ENCODE results near the gene DEF6. TPM values are rescaled to one million over a fixed set of nuclear protein-coding genes. Genes with fewer than 3 reads are reported as not detected.
A peak's percentile ranks its signal among the peaks of the same experiment; 100 is the strongest.
"Not testable (repeated sequence)": the region's sequence is repeated elsewhere in the genome, so short reads cannot be mapped to it uniquely, and the experiment has no call there.

DEF6 gene
- total RNA-seq, 1 donor from 2014 or later, result 2.2 TPM

DNA sequence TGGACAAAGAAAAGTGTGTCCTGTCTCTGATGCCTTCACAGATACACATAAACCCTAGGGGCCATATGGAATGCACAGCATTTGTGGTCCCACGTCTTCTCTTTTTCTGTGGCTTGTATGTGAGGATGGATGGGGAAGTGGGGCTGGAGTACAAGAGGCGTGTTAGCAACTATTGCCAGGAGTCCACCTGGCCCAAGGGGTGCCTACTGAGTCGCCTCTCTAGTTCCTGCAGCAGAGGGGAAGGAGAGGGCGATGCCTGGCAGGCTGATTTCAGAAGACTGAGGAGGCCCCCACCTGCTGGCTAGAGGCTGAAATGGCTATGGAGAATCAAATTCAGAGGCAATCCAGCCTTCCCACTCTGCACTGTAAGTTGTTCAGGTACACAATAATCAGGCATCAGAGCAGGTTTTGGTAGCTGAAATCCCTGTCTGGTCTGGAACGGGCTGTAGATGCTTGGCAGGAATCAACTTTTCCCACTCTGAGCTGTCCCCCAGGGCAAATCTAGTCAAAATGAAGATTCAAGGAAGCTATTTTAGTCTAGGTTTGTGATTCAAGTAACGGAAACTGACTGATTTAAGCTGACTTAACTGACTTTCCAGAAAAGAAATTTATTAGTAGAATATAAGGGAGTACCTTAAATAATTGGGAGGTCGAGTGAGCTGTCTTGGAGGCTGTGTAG is 29.9 kb downstream of the DEF6 start:
- H3K9ac ChIP-seq (ENCODE audit: low read length), result no peak overlapping the region
- H3K36me3 Mint-ChIP-seq (ENCODE audit: low read depth, unreplicated experiment), result peaks cover 3% of the 10 kb centered on the region
- no peaks in the 10 kb centered on the region for H3K4me1 Mint-ChIP-seq (ENCODE audit: low read depth, unreplicated experiment)
- H3K9me3 ChIP-seq (ENCODE audit: insufficient read depth, low read depth, low read length), result peaks cover 3% of the 10 kb centered on the region
- DNase-seq (ENCODE audit: low read depth), result no peak
- H3K4me3 Mint-ChIP-seq (ENCODE audit: unreplicated experiment), result no peak overlapping the region
- no peaks in the 10 kb centered on the region for H4K20me1 ChIP-seq (ENCODE audit: insufficient read depth, low read length)
- H3K4me3 ChIP-seq (ENCODE audit: insufficient read depth, low read depth, low read length), result no peak overlapping the region
- no peaks in the 10 kb centered on the region for H3K9me3 Mint-ChIP-seq (ENCODE audit: unreplicated experiment)
- H3K27ac Mint-ChIP-seq (ENCODE audit: unreplicated experiment), result no peak overlapping the region
- no peak overlapping the region for H3K4me2 ChIP-seq (ENCODE audit: low read length)
- H3K27ac ChIP-seq (ENCODE audit: low read depth, low read length), result no peak overlapping the region
- no peaks in the 10 kb centered on the region for H3K27me3 ChIP-seq (ENCODE audit: insufficient read depth, low read length)
- no peaks in the 10 kb centered on the region for H3K4me1 ChIP-seq (ENCODE audit: insufficient read depth, low read length)
- no peak for TF ChIP-seq EZH2 (IDR thresholded peaks at IDR 0.05; ENCODE audit: insufficient read depth, low read length)
- TF ChIP-seq, protein P1, sequence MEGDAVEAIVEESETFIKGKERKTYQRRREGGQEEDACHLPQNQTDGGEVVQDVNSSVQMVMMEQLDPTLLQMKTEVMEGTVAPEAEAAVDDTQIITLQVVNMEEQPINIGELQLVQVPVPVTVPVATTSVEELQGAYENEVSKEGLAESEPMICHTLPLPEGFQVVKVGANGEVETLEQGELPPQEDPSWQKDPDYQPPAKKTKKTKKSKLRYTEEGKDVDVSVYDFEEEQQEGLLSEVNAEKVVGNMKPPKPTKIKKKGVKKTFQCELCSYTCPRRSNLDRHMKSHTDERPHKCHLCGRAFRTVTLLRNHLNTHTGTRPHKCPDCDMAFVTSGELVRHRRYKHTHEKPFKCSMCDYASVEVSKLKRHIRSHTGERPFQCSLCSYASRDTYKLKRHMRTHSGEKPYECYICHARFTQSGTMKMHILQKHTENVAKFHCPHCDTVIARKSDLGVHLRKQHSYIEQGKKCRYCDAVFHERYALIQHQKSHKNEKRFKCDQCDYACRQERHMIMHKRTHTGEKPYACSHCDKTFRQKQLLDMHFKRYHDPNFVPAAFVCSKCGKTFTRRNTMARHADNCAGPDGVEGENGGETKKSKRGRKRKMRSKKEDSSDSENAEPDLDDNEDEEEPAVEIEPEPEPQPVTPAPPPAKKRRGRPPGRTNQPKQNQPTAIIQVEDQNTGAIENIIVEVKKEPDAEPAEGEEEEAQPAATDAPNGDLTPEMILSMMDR (IDR thresholded peaks at IDR 0.05; ENCODE audit: insufficient read depth, low read depth, low read length), result peak; percentile 55
- H3K79me2 ChIP-seq (ENCODE audit: insufficient read depth, low read length), result no peaks in the 10 kb centered on the region
- peaks cover 5% of the 10 kb centered on the region for H3K27me3 Mint-ChIP-seq (ENCODE audit: low read depth, unreplicated experiment)
- FAIRE-seq, result no peak
- H3K36me3 ChIP-seq (ENCODE audit: insufficient read depth, low read length), result no peaks in the 10 kb centered on the region
- H2AFZ ChIP-seq (ENCODE audit: low read depth, low read length), result no peak overlapping the region

DNA sequence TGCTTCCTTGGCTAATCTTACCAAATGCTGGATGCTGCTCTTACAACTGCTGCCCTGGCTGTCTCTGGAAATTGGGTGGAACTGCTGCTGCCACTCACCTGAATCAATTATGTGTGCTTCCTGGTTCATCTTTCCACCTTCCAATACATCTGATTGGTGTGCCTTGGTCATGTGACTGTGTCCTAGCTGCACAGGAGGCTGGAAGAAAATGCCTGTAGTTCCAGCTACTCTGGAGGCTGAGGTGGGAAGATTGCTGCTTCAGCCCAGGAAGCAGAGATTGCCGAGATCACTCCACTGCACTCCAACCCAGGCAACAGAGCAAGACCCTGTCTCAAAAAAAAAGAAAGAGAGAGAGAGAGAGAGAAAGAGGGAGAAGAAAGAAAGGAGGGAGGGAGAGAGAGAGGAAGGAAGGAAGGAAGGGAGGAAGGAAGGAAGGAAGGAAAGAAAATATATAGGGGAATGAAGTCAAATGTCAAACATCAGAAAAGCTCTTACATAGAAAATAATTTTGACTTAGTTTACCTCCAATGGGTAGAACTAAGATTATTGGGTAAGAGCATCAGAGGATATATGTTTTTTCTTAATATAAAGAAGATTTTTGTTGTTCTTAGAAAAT is 30.6 kb downstream of the DEF6 start:
- Histone ChIP-seq H3K27me3 (ENCODE audit: insufficient read depth, low read length) (no peaks in the 10 kb centered on the region), H3K36me3 (ENCODE audit: insufficient read depth, low read length) (no peaks in the 10 kb centered on the region), H3K4me1 (ENCODE audit: insufficient read depth, low read length) (no peaks in the 10 kb centered on the region), H3K4me2 (ENCODE audit: low read length) (no peak overlapping the region), H2AFZ (ENCODE audit: low read depth, low read length) (no peak overlapping the region), H4K20me1 (ENCODE audit: insufficient read depth, low read length) (no peaks in the 10 kb centered on the region), H3K9me3 (ENCODE audit: insufficient read depth, low read depth, low read length) (peaks cover 3% of the 10 kb centered on the region), H3K27ac (ENCODE audit: low read depth, low read length) (no peak overlapping the region), H3K9ac (ENCODE audit: low read length) (no peak overlapping the region), H3K4me3 (ENCODE audit: insufficient read depth, low read depth, low read length) (no peak overlapping the region), H3K79me2 (ENCODE audit: insufficient read depth, low read length) (no peaks in the 10 kb centered on the region)
- TF ChIP-seq, protein P1 (IDR thresholded peaks at IDR 0.05; ENCODE audit: insufficient read depth, low read depth, low read length), result no peak
- TF ChIP-seq EZH2 (IDR thresholded peaks at IDR 0.05; ENCODE audit: insufficient read depth, low read length), result no peak
- H3K4me3 Mint-ChIP-seq (ENCODE audit: unreplicated experiment), result no peak overlapping the region
- no peak overlapping the region for H3K27ac Mint-ChIP-seq (ENCODE audit: unreplicated experiment)
- H3K4me1 Mint-ChIP-seq (ENCODE audit: low read depth, unreplicated experiment), result no peaks in the 10 kb centered on the region
- DNase-seq (ENCODE audit: low read depth), result no peak
- no peak for FAIRE-seq
- peaks cover 4% of the 10 kb centered on the region for H3K36me3 Mint-ChIP-seq (ENCODE audit: low read depth, unreplicated experiment)
- peaks cover 3% of the 10 kb centered on the region for H3K9me3 Mint-ChIP-seq (ENCODE audit: unreplicated experiment)
- peaks cover 6% of the 10 kb centered on the region for H3K27me3 Mint-ChIP-seq (ENCODE audit: low read depth, unreplicated experiment)

DNA sequence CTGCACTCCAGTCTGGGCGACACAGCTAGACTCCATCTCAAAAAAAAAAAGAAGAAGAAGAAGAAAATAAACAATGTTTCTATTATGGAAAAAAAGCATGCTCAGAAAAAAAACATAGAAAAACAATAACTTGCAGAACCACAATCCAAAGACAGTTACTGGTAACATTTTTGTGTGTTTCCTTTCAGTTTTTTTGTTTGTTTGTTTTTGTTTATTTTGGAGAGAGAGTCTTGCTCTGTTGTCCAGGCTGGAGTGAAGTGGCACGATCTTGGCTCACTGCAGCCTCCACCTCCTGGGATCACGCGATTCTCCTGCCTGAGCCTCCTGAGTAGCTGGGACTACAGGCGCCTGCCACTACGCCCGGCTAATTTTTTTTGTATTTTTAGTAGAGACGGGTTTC is 31.3 kb downstream of the DEF6 start:
- peaks cover 14% of the 10 kb centered on the region for H3K27me3 Mint-ChIP-seq (ENCODE audit: low read depth, unreplicated experiment)
- not testable (repeated sequence) for H3K79me2 ChIP-seq (ENCODE audit: insufficient read depth, low read length); H3K4me1 ChIP-seq (ENCODE audit: insufficient read depth, low read length); H3K36me3 Mint-ChIP-seq (ENCODE audit: low read depth, unreplicated experiment); H3K9me3 ChIP-seq (ENCODE audit: insufficient read depth, low read depth, low read length); DNase-seq (ENCODE audit: low read depth); H3K4me3 Mint-ChIP-seq (ENCODE audit: unreplicated experiment); H3K9me3 Mint-ChIP-seq (ENCODE audit: unreplicated experiment); H3K4me3 ChIP-seq (ENCODE audit: insufficient read depth, low read depth, low read length); H3K9ac ChIP-seq (ENCODE audit: low read length); H3K4me1 Mint-ChIP-seq (ENCODE audit: low read depth, unreplicated experiment); FAIRE-seq; H3K27me3 ChIP-seq (ENCODE audit: insufficient read depth, low read length); H3K27ac ChIP-seq (ENCODE audit: low read depth, low read length); H4K20me1 ChIP-seq (ENCODE audit: insufficient read depth, low read length); H3K27ac Mint-ChIP-seq (ENCODE audit: unreplicated experiment); H2AFZ ChIP-seq (ENCODE audit: low read depth, low read length); H3K4me2 ChIP-seq (ENCODE audit: low read length); H3K36me3 ChIP-seq (ENCODE audit: insufficient read depth, low read length)
